ENCODE measurements around the gene NPEPL1.

NPEPL1 gene

DNA sequence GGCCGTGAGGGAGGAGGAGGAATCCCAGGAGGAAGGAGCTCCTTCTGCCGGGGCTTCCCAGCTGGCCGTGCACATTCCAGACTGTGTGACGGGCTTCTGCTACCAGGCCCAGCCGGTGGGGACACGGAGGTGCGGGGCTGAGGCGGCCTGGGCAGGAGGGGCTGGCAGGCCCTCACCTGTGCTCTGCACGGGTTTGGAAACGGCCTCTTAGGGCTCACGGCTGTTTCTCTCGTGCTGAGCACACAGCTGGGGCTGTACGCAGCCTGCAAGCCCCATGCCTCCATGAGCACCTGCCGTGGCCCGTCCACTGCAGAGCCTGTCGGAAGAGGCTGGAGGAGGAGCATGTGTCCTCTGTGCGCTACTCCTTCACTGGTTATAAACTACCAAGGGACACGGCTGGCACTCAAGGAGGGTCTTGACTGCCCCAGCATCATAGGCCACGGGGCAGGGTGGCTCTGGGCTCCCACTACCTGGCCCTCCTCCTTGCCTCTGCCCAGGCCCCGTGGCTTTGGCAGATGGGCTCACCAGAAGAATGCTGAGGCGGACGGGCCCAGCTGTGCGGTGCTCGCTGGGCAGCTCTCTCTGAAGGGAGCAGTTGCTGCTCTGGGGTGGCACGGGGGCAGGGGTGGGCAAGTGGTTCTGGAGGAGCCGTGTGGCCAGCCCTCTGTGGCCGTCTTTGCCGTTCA, 15.8 kb downstream of the NPEPL1 start:
- no peak for DNase-seq (ENCODE audit: low spot score)
- TF ChIP-seq, protein P1, sequence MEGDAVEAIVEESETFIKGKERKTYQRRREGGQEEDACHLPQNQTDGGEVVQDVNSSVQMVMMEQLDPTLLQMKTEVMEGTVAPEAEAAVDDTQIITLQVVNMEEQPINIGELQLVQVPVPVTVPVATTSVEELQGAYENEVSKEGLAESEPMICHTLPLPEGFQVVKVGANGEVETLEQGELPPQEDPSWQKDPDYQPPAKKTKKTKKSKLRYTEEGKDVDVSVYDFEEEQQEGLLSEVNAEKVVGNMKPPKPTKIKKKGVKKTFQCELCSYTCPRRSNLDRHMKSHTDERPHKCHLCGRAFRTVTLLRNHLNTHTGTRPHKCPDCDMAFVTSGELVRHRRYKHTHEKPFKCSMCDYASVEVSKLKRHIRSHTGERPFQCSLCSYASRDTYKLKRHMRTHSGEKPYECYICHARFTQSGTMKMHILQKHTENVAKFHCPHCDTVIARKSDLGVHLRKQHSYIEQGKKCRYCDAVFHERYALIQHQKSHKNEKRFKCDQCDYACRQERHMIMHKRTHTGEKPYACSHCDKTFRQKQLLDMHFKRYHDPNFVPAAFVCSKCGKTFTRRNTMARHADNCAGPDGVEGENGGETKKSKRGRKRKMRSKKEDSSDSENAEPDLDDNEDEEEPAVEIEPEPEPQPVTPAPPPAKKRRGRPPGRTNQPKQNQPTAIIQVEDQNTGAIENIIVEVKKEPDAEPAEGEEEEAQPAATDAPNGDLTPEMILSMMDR (IDR thresholded peaks at IDR 0.05; ENCODE audit: extremely low read depth, missing control alignments): no peak

DNA sequence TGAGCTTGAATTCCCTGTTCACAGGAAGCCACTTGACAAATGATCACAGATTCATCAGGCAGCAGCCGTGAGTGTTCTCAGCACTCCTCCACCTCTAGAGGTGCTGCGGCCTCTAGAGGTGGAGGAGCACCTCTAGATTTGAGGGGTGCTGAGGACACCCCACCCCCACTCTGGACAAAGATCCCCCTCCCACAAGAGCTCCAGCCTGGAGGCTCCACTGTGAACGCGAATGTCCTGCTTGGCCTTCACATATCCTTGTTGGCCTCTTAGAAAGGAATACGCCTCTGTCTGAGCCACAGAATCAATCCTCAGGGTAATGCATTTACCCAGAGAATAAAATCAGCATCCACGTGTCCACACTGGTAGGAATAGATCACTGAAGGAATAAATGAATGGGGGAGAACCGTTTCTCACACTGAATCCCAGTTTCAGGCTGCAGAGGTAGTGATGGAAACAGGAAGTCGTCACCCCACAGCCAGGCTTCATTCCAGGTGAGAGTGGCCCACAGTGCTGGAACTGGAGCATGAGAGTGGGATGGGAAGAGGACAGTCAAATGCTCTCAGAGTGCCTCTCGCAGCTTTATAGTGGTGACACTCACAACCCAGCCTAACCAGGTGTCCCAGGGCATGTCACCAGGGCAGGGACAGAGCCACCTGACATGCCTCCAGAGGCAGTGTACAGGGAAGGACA, 16.6 kb downstream of the NPEPL1 start:
- TF ChIP-seq, protein P1 (IDR thresholded peaks at IDR 0.05; ENCODE audit: extremely low read depth, missing control alignments): no peak
- no peak for DNase-seq (ENCODE audit: low spot score)

DNA sequence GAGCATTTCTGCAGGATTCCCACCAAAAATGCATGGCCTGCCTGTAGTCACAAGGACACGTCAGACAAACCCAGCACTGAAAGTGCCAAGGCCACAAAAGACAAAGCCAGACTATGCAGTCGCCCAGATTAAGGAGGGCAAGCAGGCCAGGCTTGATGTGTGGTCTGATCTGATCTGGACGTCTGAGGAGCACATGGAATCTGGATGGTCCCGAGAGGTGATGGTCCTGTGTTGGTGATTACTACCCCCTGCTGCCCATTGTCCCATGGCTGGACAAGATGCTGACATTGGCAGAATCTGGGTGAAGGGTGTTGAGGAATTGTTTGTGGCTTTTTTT, 17.1 kb downstream of the NPEPL1 start:
- DNase-seq (ENCODE audit: low spot score): no peak
- TF ChIP-seq, protein P1 (IDR thresholded peaks at IDR 0.05; ENCODE audit: extremely low read depth, missing control alignments): no peak

DNA sequence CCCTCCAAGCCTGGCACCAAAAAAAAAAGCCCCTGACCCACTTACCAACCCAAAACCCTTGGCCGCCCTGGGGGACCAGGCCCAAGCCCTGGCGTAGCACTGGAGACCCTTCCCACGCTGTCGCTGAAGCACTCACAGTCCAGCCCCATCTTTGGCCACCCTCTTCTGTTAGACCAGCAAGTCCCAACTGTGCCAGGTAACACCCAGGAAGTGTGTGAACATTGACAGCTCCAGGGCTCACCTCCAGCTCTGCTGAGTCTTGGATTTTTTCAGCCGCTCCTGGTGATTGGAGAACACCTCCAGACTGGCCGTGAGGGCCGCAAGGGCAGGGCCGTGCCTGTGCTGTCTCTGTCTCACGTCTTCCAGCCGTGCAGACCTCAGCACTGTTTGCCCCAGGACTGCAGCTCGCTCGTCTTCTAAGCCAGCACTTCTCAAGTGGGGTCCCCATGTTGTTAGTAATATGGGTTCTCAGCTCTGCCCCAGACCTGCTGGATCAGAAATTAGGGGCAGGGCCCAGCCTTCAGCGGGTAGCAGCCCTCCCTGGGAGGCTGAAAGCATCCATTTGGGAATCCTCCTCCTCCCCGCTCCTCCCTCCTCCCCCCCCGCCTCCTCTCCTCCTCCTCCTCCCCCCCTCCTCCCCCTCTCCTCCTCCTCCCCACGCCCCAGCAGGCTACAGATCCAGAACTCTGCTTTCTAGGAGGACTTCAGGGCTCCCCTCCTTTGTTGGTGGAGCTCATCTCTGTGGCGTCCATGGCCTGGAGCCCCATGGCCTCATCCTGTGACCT, 18.1 kb downstream of the NPEPL1 start:
- no peak for DNase-seq (ENCODE audit: low spot score)
- TF ChIP-seq, protein P1 (IDR thresholded peaks at IDR 0.05; ENCODE audit: extremely low read depth, missing control alignments): no peak

DNA sequence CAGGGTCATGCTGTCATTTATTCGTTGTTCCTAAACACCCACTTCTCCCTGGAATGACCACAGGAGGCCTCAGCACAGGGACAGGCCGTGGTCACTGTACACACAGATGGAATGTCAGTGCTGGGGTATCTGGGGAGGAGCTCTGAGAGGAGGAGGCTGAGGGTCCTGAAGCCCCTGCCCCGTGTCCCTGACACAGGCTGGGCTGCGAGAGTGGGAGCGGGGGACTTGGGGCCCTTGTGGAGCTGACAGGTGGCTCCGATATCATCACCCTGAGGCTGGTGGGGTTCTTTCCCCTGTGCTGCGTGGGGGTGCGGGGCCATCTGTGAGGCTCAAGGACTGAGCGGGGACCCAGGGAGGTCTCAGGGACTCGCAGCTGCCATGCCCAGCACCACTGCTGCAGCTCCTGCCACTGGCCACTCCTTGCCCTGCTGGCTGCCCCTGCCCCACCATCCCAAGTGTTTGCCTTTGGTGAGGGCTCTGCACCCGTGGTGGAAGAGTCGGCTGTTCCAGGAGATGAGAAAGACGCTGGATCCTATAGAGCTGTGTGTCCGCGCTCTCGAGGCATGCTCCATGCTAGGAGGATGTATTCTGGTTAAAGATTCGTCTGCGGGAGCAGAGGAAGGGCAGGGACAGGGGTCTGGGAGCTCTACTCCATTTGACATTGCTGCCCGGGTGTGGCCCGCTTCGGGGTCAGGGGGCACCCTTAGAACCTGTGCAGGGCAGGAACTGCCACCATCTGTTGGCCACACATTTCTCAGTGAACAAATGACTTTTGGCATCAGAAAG, 18.9 kb downstream of the NPEPL1 start:
- TF ChIP-seq, protein P1 (IDR thresholded peaks at IDR 0.05; ENCODE audit: extremely low read depth, missing control alignments): no peak
- DNase-seq (ENCODE audit: low spot score): no peak

DNA sequence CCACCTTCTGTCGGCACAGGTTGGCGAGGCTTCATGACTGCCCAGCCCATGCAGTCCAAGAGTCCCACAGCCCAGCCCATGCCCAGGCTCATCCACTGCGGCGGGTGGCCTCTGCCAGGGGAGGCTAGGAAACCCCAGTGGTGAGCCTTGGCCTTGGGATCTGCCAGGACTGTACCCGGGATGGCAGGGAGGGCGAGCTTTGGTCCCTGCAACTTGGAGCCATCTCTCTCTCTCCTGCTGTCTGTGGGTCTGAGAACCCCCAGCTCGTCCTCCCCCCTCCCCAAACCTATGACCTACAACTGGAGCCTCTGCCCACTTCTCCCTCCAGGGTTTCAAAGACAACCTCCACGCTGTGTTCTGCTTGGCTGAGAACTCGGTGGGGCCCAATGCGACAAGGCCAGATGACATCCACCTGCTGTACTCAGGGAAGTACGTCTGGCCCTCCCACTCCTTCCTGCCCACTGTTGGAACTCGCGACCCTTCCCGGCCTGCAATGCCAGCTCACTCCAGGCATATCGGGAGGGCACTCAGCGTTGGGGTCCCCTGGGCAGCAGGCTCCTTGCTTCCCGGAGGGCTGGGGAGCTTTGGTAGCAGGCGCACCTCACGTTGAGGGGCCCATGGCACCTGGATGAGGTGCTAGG, 19.7 kb downstream of the NPEPL1 start:
- no peak for DNase-seq (ENCODE audit: low spot score)

More for the DNA sequence above, 19.7 kb downstream of the NPEPL1 start:
- TF ChIP-seq, protein P1 (IDR thresholded peaks at IDR 0.05; ENCODE audit: extremely low read depth, missing control alignments): no peak

Measured in GM20000 (cell line).